Measurements from ENCODE around the gene CCDC93.
"Not testable (repeated sequence)": the region's sequence is repeated elsewhere in the genome, so short reads cannot be mapped to it uniquely, and the experiment has no call there.

The CCDC93 gene

GRCh38 chr2:118045286-118045685 is 31.4 kb upstream of the CCDC93 start:
- DNase-seq (ENCODE audit: low spot score): no peak

DNA sequence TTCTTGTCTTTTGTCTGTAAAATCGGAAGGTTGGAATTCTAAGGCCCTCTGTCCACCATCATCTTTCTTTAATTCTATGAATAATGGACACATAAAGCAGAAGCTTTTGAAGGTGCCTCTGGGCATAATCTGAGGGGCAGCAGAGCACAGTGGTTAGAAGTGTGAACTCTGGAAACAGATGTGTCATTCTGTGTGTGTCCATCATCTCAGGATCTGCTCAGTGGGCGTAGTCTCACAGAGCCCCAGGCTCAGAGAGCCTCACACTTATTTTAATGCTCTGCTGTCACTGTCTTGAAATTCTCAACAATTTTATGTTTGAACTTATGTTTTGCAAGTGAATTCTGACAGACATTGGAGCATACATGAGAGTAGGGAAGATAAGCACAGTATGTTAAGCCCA is 31.0 kb upstream of the CCDC93 start:
- DNase-seq (ENCODE audit: low spot score): no peak

DNA sequence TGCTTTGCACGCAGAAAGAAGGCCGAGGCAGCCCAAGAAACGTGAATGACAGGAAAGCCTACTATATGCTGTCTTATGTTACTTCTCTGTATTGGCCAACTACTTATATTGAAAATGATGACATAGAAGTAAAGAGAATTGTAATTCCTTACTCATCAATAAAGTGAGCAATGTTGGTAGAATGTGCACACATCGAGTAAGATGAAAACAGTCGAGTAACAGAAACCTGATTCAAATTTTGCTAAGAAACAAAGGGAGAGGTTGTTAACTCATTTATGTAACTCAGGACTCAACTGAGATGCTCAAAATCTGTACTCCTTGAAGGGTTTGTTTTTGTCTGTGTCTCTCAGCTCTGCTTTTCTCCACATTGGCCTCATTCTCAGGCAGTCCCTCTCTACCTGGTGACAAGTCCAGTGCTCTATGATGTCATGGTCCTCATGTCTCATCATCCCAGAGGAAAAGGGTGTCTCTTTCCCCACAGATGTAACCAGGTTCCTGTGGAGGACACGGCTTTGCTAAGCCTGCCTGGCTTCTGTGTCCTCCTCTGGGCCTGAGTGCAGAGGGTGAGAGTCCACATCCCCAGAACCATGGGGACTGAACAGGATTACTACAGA is 30.3 kb upstream of the CCDC93 start:
- no peak for DNase-seq (ENCODE audit: low spot score)

GRCh38 chr2:118040891-118041290 is 27.0 kb upstream of the CCDC93 start:
- DNase-seq (ENCODE audit: low spot score): no peak

- DNase-seq (ENCODE audit: low spot score): peak; percentile 57
Observed at GRCh38 chr2:118032169-118033013, 18.5 kb upstream of the CCDC93 start.

DNA sequence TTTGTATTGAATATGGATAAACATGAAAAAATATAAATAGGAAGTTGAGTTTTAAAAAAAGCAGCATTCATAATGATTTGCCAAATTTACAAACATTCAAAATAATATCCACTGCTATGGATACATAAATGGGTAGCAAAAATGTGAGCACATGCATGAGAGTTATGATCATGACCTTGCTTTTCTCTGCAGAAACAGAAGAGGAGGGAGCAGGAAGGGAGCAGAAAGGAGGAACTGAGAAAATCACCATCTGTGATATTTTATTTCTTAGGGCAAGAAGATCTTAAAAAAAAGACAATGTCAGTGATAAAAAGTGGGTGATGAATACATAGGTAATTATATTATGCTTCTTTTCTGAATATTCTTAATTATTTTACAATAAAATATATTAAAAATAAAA is 17.7 kb upstream of the CCDC93 start:
- DNase-seq (ENCODE audit: low spot score): no peak

DNA sequence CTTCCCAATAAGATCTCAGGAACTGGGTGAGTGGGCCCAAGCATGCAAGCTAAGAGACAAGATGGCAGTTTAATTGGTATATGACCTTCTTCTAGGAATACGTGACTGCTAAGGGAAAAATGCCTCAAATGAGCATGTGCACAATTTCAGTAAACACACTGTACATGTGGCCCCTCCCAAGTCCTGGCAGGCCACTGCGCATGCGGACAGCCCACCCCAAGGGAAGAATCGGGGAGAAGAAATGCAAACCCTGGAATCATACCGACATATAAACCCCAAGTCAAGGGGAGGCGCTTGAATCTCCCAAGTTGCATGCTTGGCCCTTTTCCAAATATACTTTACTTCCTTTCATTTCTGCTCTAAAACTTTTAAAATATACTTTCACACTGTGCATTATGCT is 15.2 kb upstream of the CCDC93 start:
- DNase-seq (ENCODE audit: low spot score): no peak

DNA sequence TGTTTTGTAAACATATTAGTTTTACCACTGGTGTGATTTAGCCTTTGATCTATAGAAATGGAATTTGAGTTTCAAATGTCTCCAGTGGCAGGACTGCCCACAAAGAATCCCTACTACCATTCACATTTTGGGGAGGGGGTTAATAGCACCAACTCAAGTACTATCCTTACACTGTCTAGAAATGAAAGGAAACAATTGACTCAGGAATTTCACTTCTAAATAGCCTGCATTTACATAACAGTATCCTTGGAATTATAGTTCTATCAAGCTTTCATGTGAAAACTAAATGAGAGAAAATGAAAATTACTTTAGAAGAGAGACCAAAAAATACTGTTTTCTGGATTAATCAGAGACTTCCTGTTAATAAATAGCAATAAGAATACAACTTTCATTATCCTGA is 7.5 kb upstream of the CCDC93 start:
- no peak for DNase-seq (ENCODE audit: low spot score)

DNA sequence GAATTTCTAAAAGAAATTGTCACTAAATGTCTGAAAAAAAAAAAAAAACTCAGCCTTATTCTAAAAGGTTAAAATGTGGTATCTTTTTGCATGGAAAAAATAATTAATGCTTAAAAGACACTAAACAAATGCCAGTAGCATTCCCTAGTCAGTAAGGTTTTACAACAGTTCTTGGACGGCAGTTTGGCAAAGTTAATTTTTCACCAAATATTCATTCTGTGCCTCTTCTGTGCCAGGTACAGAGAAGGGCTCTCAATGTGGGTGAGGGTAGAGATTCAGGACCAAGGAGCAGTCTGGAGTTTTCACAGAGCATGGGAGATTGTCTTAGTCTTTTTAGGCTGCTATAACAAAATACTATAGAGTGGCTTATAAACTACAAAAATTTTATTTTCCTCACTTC is 6.0 kb upstream of the CCDC93 start:
- no peak for DNase-seq (ENCODE audit: low spot score)

- DNase-seq (ENCODE audit: low spot score): peak; percentile 50
Observed at GRCh38 chr2:118016911-118017310, 3.0 kb upstream of the CCDC93 start.

- not testable (repeated sequence) for DNase-seq (ENCODE audit: low spot score)
Observed at GRCh38 chr2:118015761-118016160, 1.9 kb upstream of the CCDC93 start.

DNA sequence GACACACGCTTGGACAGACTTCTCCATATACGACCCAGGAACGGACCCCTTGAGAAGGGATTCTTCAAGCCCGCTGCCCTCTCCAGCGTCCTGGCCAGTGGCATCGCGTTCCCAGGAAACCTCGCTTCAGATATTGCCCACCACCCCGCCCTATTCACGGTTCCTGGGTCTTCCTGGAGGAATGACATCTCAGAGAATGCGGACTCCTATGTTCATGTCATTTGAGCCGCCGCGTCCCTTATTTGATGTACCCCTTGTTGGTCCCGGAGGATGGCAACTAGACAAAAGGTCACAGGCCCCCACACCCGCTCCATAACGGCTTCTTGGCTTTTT is 588 bp upstream of the CCDC93 start:
- no peak for DNase-seq (ENCODE audit: low spot score)

GRCh38 chr2:118013221-118013723 is 598 bp downstream of the CCDC93 start:
- no peak for DNase-seq (ENCODE audit: low spot score)

GRCh38 chr2:118012778-118013177 is 1.1 kb downstream of the CCDC93 start:
- DNase-seq (ENCODE audit: low spot score): no peak

DNA sequence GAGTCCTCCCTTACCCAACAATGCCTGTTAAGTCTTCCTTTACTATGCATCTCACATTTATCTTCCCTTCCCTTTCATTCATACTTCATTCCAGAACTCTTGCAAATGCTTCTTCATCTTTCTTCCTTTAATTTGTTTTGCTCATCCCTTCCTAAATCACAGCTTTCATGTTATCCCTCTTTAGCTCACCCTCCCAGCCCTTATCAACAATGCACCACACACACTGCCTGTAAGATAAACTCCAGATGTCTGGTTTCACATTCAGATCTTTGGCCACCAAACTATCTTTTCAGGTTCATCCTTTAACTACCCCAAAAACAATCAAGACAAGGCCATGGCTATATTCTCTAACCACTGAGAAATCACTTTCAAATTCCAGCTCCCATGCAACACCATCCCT is 3.4 kb downstream of the CCDC93 start:
- DNase-seq (ENCODE audit: low spot score): no peak

DNA sequence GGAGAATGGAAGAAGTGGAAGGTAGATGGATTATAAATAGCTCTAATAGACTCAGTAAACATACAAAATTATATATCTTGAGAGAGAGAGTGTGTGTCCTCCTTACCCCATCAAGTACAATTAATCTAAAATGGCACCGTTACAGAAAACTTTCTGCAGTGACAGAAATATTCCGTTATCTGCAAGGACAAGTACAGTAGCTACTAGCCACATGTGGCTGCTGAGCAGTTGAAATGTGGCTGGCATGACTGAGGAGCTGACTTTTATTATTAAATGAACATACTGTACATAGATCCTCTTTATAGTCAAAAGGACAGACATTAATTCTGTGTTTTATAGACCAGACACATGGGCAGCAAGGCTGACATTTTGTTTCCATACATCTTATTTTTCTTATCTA is 7.0 kb downstream of the CCDC93 start:
- DNase-seq (ENCODE audit: low spot score): no peak

GRCh38 chr2:118006326-118006725 is 7.5 kb downstream of the CCDC93 start:
- DNase-seq (ENCODE audit: low spot score): no peak

DNA sequence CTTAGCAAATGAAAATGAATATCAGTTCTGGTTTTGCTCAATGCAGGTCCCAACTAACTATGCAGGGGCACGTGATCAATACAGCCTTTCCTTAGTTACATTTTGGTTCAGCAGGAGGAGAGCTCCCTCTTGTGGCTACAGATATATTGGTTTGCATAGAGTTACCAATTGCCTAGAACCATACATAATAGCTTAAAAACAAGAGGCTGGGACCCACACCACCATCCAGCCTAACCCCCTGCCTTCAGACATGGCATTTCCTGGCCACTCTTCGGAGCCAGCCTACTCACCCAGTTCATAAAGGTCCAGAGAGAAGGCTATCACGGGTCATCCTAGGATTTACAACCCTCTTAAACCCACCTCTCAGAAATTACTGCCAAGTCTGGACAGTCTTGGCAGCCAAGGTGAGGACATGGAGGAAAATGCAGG is 10.5 kb downstream of the CCDC93 start:
- DNase-seq (ENCODE audit: low spot score): peak; percentile 85

- DNase-seq (ENCODE audit: low spot score): no peak
Observed at GRCh38 chr2:118000041-118000440, 13.8 kb downstream of the CCDC93 start.

DNA sequence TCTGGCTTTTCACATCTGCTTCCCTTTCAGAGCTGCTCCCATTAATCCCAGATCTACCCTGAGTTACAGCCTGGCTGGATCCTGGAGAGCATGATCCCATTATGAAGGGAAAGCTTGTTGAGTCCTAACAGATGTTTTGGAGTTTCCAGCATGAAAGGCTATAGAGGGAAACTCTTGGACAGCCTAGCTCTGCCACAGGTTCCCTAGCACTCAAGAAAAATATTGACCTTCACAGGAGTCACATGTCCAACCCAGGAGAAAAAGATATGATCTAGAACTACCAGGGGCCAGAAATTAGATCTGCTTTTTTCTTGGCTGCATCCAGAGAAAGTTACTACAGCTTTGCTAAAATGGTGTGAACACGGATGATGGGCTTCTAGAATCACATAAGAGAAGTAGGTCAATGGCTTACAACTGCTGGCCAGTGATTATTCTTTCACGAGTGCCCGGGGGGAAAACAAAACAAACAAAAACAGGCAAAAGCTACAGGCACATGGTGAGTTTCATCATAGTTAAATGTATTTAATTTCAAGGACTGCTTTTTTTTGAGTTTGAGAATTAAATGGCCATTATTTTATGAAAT is 15.9 kb downstream of the CCDC93 start:
- no peak for DNase-seq (ENCODE audit: low spot score)

DNA sequence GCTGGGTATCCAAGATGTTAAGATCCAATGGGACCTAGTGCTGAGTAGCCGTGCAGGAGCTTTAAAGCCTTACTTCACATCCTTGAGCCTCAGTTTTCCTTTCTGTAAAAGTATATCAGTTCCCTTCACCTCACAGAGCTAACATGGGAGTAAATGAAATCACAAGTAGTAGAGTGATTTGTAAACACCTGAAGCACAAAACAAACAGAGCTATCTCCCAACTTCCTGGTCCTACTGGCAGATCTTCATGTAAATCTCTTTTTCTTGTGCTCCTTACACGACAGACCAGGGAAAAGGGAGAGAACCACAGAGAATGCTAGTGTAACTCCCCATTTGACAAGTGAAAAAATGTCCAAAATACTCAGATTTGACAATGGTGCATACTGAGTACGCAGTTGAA is 17.3 kb downstream of the CCDC93 start:
- DNase-seq (ENCODE audit: low spot score): no peak

- no peak for DNase-seq (ENCODE audit: low spot score)
Observed at GRCh38 chr2:117994729-117995128, 19.1 kb downstream of the CCDC93 start.

GRCh38 chr2:117989854-117990438 is 23.9 kb downstream of the CCDC93 start:
- DNase-seq (ENCODE audit: low spot score): no peak
